ENCODE results near the gene LUZP1. TPM values are rescaled to one million over a fixed set of nuclear protein-coding genes. Genes with fewer than 3 reads are reported as not detected.
A peak's percentile ranks its signal among the peaks of the same experiment; 100 is the strongest.

Gene LUZP1
- total RNA-seq, 1 donor from 2014 or later: 18.0 TPM

DNA sequence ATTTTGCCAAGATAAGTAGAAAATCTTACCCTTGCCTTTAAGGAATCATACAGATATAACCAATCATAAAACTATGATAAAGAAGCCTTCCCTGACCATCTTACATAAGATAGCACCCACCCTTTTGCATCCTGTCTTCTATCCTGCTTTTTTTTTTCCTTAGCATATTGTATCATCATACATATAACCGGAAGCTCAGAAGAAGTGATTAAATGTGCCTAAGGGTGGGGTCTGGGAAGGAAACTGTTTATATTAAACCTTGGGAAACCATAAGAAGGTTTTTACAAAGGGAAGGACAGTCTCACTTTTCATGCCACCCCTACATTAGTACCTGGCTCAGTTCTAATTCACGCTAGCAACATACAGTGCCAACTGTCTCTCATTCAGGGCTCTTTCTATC is 66.8 kb downstream of the LUZP1 start:
- H3K36me3 ChIP-seq: peaks cover 0 to 8% of the 10 kb centered on the region in 2 donors
- H3K27ac ChIP-seq: peak overlapping the region; percentile 28 to 44
- intact Hi-C loops (cut with DNase I): loop anchor here (5.0 kb wide), 1 partner anchor 65 kb away; the partner anchor contains the start of gene LUZP1
- DNase-seq (ENCODE audit: low spot score in 2 of 2): no peak
- H3K4me3 ChIP-seq: no peak overlapping the region
- H3K9me3 ChIP-seq: no peaks in the 10 kb centered on the region
- no peak for TF ChIP-seq CTCF (IDR thresholded peaks at IDR 0.05)
- H3K4me1 ChIP-seq: peaks cover 10 to 41% of the 10 kb centered on the region in 2 donors
- no peaks in the 10 kb centered on the region for H3K27me3 ChIP-seq

DNA sequence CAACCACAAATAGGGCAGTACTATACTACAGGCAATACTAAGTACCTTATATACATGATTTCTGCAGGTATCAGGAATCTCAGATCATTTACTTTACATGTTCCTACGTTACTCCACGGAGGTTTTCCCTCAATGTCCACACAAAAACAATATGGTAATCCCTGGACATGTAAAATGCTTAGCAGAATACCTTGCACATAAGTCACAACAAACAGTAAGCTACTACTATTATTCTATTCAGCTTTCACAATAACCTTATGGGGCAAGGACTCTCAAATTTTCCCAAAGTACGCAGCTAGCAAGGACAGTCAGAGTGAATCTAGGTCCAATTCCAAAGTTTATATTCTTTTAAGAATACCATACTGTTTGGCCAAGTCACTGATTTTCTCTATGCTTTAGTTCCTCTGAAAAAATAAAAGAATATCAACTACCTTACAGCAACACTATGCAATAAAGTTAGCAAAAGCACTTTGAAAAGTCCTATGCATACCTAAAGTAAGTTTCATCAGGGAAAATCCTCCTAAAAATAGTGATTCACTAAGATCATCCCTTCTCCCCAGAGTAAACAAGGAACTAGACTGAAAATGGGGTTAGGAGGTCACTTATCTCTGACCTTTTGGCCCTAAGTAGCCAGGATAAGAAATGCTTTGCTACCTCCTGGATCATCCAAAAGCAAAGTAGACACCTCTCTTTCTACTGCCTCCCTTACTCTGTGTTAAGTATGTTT is 67.4 kb downstream of the LUZP1 start:
- Histone ChIP-seq H3K36me3 (peaks cover 0 to 2% of the 10 kb centered on the region in 2 donors), H3K4me3 (no peak overlapping the region), H3K4me1 (peaks cover 10 to 41% of the 10 kb centered on the region in 2 donors), H3K27me3 (no peaks in the 10 kb centered on the region), H3K27ac (peak overlapping the region; percentile 44 to 67), H3K9me3 (no peaks in the 10 kb centered on the region)
- TF ChIP-seq CTCF (IDR thresholded peaks at IDR 0.05): no peak
- intact Hi-C loops (cut with DNase I): loop anchor here (5.0 kb wide), 1 partner anchor 66 kb away; the partner anchor contains the start of gene LUZP1
- no peak for DNase-seq (ENCODE audit: low spot score in 2 of 2)

GRCh38 chr1:23100074-23100748 is 68.4 kb downstream of the LUZP1 start:
- H3K4me1 ChIP-seq: peaks cover 10 to 41% of the 10 kb centered on the region in 2 donors
- no peaks in the 10 kb centered on the region for H3K27me3 ChIP-seq
- H3K27ac ChIP-seq: peak overlapping the region; percentile 22 to 67
- intact Hi-C loops (cut with DNase I): loop anchor here (5.0 kb wide), 1 partner anchor 67 kb away; the partner anchor contains the start of gene LUZP1
- peak in 1 of 2 donors; percentile 82 for DNase-seq (ENCODE audit: low spot score in 2 of 2)
- no peaks in the 10 kb centered on the region for H3K9me3 ChIP-seq
- no peak for TF ChIP-seq CTCF (IDR thresholded peaks at IDR 0.05)
- H3K4me3 ChIP-seq: no peak overlapping the region
- no peaks in the 10 kb centered on the region for H3K36me3 ChIP-seq

- Histone ChIP-seq H3K36me3 (peaks cover 1 to 2% of the 10 kb centered on the region in 2 donors), H3K9me3 (no peaks in the 10 kb centered on the region), H3K4me1 (peaks cover 10 to 41% of the 10 kb centered on the region in 2 donors), H3K4me3 (peak overlapping the region in 1 of 2 donors; percentile 35), H3K27me3 (no peaks in the 10 kb centered on the region), H3K27ac (no peak overlapping the region)
- TF ChIP-seq CTCF (IDR thresholded peaks at IDR 0.05): no peak
- intact Hi-C loops (cut with DNase I): no loop called here
- DNase-seq (ENCODE audit: low spot score in 2 of 2): no peak
Measured at GRCh38 chr1:23099171-23099536, 69.5 kb downstream of the LUZP1 start.

GRCh38 chr1:23098463-23099170 is 70.0 kb downstream of the LUZP1 start:
- H3K27me3 ChIP-seq: no peaks in the 10 kb centered on the region
- peak; percentile 85 to 95 (median 91) for TF ChIP-seq CTCF (IDR thresholded peaks at IDR 0.05)
- no peak overlapping the region for H3K27ac ChIP-seq
- peaks cover 7 to 8% of the 10 kb centered on the region in 2 donors for H3K36me3 ChIP-seq
- intact Hi-C loops (cut with DNase I): loop anchor here (1.0 kb wide), 1 partner anchor 86 kb away; no protein-coding TSS in a partner anchor
- H3K9me3 ChIP-seq: no peaks in the 10 kb centered on the region
- peak in 1 of 2 donors; percentile 79 for DNase-seq (ENCODE audit: low spot score in 2 of 2)
- H3K4me1 ChIP-seq: peaks cover 10 to 41% of the 10 kb centered on the region in 2 donors
- H3K4me3 ChIP-seq: peak overlapping the region in 1 of 2 donors; percentile 35

Data from ascending aorta (tissue), 2 donors.